ENCODE data around the gene PTGES2.
A peak's percentile ranks its signal among the peaks of the same experiment; 100 is the strongest.
"Not testable (repeated sequence)": the region's sequence is repeated elsewhere in the genome, so short reads cannot be mapped to it uniquely, and the experiment has no call there.

Gene PTGES2

DNA sequence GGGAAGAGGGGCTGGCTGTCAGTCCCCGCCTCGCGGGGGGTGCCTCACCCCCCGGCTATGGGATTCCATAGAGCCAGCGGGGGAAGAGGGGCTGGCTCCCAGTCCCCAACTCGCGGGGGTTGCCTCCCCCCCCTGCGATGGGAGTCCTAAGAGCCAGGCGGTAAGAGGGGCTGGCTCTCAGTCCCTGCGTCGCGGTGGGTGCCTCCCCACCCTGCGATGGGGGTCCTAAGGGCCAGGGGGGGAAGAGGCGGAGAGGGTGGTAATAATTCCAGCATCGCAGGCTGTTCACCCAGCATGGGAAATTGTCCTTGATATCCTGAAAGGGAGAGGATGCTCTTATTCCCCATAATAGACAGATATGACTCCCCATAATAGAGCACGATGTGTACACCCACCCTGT lies 12.1 kb upstream of the PTGES2 start:
- DNase-seq (ENCODE audit: low spot score) (no peak), FAIRE-seq (no peak)

DNA sequence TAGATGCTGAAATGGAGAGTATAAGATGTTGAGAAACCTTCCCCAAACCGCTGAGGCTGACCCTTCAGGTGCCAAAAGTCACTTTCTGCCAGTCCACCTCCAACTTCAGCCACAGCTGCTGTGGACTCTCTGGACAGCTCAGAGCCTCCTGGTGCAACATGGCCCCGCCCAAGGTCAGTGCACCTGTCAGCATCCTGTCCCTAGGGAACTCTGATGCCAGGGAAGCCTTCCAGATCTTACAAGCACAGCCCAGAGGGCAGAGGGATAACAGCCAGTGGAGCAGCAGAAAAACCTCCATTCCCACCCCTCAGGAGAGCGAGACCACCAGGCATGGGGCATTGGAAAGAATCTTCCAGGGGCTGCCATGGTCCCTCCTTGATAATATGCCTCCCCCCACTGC lies 10.5 kb upstream of the PTGES2 start:
- DNase-seq (ENCODE audit: low spot score) (no peak), FAIRE-seq (no peak)

DNA sequence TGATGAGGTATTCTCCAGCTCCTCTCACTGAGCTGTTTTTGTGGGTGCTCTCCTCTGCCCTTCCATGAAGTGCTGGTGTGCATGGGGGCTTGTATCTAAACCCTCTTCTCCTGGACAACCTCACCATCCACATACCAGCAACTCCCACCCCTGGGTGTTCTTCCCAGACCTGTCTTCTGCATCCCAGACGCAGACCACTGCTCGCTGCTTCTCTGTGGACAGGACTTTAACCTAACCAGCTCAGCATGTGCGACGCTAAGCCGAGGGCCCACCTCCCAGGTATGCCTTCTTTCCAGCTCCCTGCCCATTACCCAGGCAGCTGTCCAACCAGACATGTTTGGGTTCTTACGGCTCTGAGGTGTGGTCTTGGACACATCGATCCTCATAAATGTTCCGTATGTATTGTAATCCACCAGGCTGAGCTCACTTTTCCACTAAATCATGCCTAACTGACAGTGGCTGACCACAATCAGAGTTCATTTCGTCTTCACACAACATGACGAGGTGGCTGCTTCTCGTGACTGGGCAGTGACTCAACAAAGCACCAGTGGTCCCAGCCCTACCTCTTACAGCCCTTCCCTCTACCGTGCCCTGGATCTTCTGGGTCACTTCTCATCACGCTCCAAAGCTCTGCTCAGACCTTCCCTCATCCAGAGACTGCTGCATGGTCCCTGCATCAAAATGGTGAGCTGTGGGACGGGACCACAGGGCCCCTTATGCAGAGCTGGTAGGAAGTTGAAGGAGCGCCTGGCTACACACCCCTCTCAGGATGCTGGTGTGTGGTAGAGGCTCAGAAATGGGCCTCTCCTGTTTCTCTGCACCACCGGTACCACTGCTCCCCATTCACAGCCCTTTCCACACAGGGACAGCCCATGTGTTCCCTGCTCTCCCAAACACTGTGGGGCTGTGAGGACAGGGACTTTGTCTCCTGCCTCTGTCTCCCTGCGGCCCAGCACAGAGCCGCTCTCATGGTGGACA lies 9.6 kb upstream of the PTGES2 start:
- FAIRE-seq (peak; percentile 89), DNase-seq (ENCODE audit: low spot score) (peak; percentile 70)

DNA sequence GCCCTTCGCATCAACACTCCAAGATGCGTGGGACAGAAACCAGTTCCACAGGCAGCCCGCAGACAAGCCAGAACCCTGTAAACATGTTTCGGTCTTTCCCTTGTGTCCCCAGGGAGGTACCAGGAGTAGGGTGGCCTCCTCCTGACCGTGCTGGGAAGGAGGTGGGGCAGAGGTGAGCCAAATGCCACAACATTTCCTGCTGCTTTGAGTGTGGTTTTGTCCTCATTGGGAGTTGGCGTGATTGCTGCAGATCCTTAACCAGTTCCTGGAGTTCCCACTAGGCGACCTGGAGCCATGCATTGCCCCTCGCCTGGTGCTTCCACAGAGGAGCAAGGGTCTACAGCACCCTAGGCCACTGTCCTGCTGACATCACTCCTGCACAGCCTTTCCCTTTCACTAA lies 8.0 kb upstream of the PTGES2 start:
- not testable (repeated sequence) for FAIRE-seq; DNase-seq (ENCODE audit: low spot score)

DNA sequence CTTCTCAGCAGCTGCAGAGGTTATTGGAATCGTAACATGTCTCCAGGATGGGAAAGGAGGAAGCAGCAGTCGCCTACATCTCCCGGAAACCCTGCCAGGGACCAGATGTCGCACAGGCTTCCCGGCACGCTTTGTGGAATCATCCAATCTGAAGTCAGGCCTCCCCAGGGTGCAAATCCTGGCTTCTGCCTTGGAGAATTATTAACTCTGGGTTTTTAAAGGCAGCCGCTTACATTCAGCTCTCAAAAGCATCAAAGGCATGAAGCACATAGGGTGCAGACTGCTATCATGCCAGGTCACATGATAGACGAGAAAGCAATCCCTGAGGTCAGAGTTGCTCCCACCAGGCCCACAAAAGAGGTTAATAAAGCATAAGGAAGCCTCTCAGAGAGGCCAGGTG lies 4.6 kb upstream of the PTGES2 start:
- DNase-seq (ENCODE audit: low spot score); FAIRE-seq: not testable (repeated sequence)

DNA sequence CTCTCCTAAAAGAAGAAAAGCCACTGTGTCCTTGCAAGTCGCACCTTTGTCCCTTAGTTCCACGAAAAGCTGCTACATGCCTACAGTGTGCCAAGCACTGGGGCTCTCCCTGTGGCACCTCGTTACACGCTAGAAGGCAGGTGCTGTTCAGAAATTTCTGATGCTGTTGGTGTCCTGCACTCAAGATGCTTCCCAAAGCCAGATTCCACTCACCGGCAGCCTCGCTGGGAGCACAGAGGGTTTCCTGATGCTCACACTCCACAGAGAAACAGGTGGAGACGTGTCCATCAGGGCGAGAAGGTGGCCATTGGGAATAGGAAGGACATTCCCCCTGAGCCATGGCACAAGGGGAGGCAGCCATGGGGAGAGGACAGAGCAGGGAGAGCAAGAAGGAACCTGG lies 3.8 kb upstream of the PTGES2 start:
- not testable (repeated sequence) for FAIRE-seq

DNA sequence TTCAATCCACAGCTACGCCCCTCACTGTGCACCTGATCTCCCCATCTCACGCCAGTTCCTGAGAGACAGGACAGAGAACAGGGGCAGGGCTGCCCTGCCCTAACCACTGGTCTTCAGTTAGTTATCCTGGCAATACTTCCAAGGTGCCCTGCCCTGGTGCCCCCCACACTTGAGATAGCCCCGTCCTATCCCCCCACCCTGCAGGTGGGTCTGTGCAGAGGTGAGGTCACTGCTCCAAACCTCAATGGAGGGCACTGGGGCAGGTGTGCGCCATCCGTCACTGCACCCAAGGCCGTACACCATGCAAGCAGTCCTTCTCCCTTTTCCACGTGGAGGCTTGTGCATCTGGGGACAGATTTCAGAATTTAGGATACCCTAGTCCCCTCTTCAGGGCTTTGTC lies 3.1 kb upstream of the PTGES2 start:
- FAIRE-seq; DNase-seq (ENCODE audit: low spot score): not testable (repeated sequence)

More for the DNA sequence above, 3.8 kb upstream of the PTGES2 start:
- not testable (repeated sequence) for DNase-seq (ENCODE audit: low spot score)

DNA sequence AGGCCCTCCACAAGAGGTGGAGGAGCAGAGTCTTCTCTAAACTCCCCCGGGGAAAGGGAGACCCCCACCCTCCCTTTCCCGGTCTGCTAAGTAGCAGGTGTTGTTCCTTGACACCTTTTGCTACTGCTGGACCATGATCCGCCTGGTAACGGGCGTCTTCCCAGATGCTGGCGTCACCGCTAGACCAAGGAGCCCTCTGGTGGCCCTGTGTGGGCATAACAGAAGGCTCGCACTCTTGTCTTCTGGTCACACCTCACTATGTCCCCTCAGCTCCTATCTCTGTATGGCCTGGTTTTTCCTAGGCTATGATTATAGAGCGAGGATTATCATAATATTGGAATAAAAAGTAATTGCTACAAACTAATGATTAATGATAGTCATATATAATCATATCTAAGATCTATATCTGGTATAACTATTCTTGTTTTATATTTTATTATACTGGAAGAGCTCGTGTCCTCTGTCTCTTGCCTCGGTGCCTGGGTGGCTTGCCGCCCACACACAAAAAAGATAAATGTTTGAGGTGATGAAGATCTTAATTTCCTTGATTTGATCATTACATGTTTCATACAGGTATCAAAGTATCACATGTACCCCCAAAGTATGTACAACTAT lies 2.6 kb upstream of the PTGES2 start:
- not testable (repeated sequence) for DNase-seq (ENCODE audit: low spot score); FAIRE-seq

DNA sequence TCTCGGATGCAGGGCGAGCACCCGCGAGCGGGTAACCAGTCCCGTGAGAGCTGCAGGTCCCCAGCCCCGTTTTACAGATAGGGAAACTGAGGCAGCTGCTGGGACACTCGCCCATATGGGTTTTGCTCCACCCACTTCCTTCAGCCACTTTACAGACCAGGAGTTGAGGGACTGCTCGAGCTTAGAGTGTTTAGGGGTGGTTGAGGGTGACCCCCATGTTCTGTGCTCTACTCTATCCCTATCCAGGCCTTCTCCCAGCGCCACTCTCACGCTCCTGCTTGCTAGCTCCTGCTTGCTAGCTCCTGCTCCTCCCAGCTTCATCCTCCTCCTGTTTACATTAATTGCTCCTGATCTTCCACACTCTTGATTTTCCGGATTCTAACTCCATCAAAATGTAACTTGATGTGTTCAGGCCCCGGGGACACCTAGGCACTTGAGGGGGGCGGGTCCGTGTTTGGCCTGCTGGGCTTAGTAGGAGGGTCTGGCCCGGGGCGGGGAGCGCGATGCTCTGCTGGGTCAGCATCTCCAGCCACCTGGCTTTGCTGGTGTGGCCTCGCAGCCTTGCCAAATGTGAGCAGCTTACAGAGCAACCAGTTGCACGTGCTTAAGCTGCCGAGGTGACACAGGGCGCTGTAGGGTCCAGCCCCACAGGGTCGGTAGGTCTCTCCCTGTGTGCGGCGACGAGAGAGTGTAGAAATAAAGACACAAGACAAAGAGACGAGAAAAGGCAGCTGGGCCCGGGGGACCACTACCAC lies 1.5 kb upstream of the PTGES2 start:
- no peak for DNase-seq (ENCODE audit: low spot score)

DNA sequence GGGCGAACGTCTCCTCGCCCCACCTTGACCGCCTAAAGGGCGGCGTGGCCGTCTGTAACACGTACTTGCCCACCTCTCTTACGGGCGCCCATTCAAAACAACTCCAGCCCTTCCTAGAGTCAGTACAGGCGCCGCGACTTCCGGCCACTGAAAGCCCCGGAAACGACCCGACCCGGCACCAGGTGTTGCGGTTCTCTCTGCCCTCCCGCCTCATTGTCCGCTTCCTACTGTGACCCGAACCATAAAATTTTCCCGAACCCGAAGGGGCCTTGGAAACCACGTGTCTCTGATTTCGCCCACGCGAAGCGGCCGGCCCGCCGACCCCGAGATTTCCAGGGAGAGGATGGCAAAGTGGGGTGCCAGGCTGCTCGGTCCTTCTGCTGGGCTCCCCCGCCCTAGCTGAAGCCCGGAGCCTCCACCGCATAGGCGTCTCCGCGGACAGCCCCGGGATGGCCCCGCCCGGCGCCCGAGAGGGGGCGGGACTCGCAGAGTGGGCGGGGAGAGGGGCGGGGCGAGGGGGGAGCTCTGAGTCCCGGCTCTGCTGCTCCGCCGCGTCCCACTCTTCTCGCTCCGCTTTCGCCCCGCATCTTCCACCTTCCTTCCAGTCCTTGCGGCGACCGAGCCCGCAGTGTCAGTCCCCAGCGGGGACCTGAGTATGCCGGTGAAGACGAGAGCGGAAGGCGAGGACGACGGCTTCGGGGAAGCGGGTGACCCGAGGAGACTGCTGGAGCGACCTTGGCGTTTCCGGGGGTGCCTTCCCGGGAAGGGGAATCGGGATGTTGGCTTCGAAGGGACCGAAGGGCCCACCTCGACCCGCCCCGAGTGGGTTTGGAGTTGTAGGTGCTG lies 684 bp upstream of the PTGES2 start:
- FAIRE-seq (no peak), DNase-seq (ENCODE audit: low spot score) (peak; percentile 86)

More for the DNA sequence above, 1.5 kb upstream of the PTGES2 start:
- no peak for FAIRE-seq

DNA sequence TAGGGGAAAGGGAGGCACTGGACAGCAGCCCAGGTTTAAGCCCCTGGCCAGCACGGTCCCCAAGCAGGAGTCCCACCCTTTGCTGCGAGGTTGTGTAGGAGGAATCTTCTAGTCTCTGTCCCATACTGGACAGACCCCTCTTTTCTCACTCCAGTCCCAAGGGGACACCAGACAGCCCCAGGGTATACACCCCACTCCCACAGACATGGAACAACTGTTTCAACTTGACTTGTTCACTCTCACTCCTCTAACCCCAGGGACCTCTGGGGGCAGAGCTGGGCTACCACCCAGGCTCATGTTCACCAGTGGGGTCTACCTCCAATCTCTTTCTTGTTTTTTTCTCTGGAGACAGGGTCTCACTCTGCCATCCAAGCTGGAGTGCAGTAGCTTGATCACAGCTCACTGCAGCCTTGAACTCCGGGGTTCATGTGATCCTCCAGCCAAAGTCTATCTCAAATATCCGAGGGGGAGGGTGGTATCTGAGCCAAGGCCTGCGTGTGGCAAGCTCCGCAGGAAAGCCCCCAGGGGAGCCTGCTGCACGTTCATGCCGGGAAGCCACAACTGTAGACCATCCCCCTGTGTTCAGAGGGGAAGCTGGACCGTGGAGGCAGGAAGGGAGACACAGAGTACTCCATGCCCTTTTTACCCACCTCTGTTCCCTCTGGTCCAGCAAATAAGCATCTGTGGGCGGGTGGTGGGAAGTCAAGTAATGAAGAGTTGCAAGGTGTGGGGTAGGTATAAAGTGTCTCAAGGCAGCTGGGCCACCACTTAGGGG lies 1.8 kb downstream of the PTGES2 start:
- FAIRE-seq = no peak

DNA sequence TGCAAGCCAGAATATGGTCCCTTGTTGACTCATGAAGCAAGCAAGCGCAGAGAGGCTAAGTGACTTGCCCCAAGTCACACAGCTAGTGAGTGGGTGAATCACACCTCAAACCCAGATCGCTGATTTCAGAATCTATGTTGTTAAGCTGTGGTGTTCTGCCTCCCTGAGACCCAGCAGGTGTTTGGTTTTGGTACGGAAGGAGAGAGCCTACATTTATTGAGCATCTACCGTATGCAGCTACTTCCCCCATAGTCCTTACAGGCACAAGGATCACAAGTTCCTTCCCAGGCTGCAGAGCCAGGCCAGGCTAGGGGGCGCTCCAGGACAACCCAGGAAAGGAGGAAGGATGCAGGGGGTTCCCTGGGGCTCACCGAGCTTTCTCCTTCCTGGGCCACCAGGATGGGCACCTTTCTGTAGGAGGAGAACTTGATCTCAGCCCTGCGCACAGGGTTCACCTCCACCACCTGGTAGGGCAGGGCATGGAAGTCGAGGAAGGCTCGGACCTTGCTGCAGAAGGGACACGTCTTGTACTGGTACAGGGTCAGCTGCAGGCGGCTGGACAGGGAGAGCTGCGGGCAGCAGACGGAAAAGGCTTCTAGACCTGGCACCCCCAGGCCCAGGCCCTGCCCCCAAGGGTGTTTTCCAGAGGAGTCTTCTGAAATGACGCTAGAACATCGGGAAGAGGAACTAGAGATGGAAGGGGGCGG lies 2.5 kb downstream of the PTGES2 start:
- FAIRE-seq = no peak
- no peak for DNase-seq (ENCODE audit: low spot score)

More for the DNA sequence above, 1.8 kb downstream of the PTGES2 start:
- DNase-seq (ENCODE audit: low spot score) = no peak

DNA sequence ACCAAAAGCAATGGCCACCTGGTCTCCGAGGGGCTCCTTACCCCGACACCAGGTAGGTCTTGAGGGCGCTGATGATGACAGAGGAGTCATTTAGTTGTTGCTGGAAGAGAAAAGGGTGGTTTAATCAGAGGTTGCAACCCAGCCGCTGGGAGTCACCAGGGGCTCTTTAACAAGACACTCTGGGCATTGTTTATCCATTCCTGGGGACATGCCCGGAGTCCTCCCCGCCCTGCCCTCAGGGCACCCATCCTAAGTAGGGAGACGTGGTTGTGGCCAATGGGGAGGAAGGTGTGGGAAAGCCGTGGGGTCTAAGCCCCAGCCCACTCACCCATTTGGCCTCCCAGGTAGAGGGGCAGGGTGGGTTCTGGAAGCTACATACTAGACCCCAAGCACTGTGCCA lies 3.1 kb downstream of the PTGES2 start:
- FAIRE-seq (no peak), DNase-seq (ENCODE audit: low spot score) (no peak)

DNA sequence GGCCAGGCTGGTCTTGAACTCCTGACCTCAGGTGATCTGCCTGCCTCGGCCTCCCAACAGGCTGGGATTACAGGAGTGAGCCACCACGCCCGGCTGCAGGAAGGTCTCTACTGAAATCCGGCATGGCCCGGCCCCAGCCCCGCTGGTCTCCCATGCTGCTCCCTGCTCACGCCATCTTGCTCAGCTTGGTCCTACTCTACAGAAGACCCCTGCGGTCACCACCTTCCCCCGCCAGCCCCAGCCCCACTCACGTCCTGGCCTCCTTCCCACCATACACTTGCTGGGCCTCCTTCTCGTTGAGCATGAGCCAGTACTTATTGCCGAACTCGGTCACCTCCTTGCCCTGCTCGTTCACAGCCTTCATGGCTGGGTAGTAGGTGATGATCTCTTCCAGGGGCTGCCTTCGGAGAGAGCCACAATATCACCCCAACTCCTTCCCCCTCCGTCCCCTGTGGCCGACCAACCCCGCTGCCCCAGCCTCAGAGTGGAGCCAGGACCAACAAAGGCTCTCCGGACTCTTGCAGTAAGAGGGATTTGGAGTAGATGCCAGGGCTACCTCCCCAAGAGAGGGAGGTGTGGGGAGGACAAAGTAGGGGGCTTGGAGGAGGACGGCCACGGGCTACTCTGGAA lies 4.0 kb downstream of the PTGES2 start:
- FAIRE-seq = no peak
- DNase-seq (ENCODE audit: low spot score) = no peak

DNA sequence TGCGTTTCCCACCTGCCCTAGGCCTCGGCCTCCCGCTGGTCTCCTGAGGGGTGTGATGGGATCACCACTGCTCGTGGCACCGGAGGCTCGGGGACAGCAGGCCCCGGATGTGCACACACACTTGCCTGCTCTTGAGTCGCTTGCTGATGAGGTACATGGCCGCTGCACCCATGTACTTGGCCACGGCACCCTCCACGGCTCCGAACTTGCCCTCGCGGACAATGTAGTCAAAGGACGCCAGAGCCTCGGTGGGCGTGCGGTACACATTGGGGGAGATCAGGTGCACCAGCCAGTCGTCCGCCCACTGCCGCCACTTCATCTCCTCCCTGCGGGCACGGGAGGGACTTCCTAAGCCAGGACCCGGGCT lies 4.7 kb downstream of the PTGES2 start:
- DNase-seq (ENCODE audit: low spot score) (no peak), FAIRE-seq (no peak)

DNA sequence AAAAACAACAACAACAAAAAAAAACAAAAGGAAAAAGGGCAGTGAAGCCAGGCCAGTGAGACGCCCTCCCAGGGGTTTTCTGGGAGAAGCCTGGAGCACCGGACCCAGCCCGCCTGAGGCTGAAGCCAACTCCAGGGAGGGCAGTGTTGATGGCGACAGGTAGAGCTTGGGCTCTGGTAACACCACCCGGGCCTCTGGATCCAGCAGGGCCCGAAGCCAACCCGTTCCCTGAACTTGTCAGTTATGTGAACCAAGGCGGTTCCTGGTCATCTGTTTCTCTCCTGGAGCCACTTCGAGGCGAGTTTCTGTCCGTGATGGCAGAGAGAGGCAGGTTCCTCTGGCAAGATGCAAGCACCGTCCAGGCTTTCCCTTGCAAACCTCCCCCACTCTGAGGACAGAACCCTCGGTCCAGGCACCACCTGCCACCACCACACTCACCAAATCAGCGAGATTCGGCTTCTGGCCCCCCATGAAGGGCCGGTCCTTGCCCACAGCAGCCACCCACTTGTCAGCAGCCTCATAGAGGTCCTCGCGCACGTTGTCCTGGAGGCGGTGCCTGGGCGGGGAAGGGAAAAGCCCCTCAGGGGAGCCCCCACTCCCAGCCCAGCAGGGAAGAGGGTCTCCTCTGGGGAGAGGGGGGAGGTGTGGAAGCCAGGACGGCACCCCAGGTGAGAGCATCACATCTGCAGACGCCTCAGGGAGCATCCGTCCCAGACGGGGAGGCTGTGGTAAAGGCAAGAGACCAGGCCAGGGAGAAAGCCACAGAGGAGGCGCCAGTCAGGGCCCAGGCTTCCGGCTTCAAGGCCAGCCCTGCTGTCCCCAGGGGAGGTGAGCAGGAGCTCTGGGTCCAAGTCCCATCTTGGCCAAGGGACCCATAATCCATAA lies 5.4 kb downstream of the PTGES2 start:
- FAIRE-seq (no peak), DNase-seq (ENCODE audit: low spot score) (no peak)

DNA sequence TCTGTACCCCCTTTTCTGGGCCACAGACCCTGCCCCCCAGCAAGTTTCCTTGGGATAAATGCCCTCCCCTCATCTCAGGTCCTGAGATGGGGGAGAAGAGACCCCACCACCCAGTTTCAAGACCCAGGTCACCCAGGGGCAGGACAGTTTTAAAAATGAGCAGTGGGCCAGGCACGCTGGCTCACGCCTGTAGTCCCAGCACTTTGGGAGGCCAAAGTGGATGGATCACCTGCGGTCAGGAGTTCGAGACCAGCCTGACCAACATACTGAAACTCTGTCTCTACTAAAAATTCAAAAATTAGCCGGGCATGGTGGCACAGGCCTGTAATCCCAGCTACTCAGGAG lies 6.1 kb downstream of the PTGES2 start:
- no peak for FAIRE-seq
- no peak for DNase-seq (ENCODE audit: low spot score)
